HG02588 (cell line): ENCODE results near the gene GARIN5A.
"Not testable (repeated sequence)": the region's sequence is repeated elsewhere in the genome, so short reads cannot be mapped to it uniquely, and the experiment has no call there.

Experiments used
- ATAC-seq: cut with Tn5 transposase; IDR thresholded peaks from one replicate; pipeline ENCODE4 v1.9.1; 2021; ENCODE audit warnings: mild to moderate bottlenecking, moderate library complexity; ENCODE audit not compliant: unreplicated experiment

Gene GARIN5A

GRCh38 chr19:50465986-50466705 is 10.5 kb downstream of the GARIN5A start:
- no peak for ATAC-seq

GRCh38 chr19:50465000-50465399 is 11.6 kb downstream of the GARIN5A start:
- no peak for ATAC-seq

- ATAC-seq, result no peak
Observed at GRCh38 chr19:50464348-50464747, 12.3 kb downstream of the GARIN5A start.

GRCh38 chr19:50462970-50463369 is 13.7 kb downstream of the GARIN5A start:
- no peak for ATAC-seq

- no peak for ATAC-seq
Observed at GRCh38 chr19:50461066-50461875, 15.4 kb downstream of the GARIN5A start.

GRCh38 chr19:50460161-50460765 is 16.4 kb downstream of the GARIN5A start:
- ATAC-seq, result no peak

GRCh38 chr19:50459638-50460037 is 17.0 kb downstream of the GARIN5A start:
- ATAC-seq, result no peak

- no peak for ATAC-seq
Observed at GRCh38 chr19:50459067-50459456, 17.6 kb downstream of the GARIN5A start.

GRCh38 chr19:50458396-50459066 is 18.1 kb downstream of the GARIN5A start:
- ATAC-seq, result no peak

GRCh38 chr19:50457300-50457699 is 19.3 kb downstream of the GARIN5A start:
- no peak for ATAC-seq

- ATAC-seq, result no peak
Observed at GRCh38 chr19:50455992-50456391, 20.7 kb downstream of the GARIN5A start.

GRCh38 chr19:50453243-50453642 is 23.4 kb downstream of the GARIN5A start:
- no peak for ATAC-seq

GRCh38 chr19:50451223-50451534 is 25.5 kb downstream of the GARIN5A start:
- no peak for ATAC-seq

GRCh38 chr19:50450369-50451222 is 26.1 kb downstream of the GARIN5A start:
- ATAC-seq, result no peak

GRCh38 chr19:50449236-50449899 is 27.3 kb downstream of the GARIN5A start:
- no peak for ATAC-seq

GRCh38 chr19:50447750-50448149 is 28.9 kb downstream of the GARIN5A start:
- no peak for ATAC-seq

GRCh38 chr19:50447053-50447452 is 29.6 kb downstream of the GARIN5A start:
- ATAC-seq, result no peak

- no peak for ATAC-seq
Observed at GRCh38 chr19:50444059-50444458, 32.6 kb downstream of the GARIN5A start.

GRCh38 chr19:50439130-50439529 is 37.5 kb downstream of the GARIN5A start:
- ATAC-seq, result not testable (repeated sequence)

- ATAC-seq, result no peak
Observed at GRCh38 chr19:50437862-50438449, 38.7 kb downstream of the GARIN5A start.
